Measurements from ENCODE around the gene ARMH4.

The ARMH4 gene

DNA sequence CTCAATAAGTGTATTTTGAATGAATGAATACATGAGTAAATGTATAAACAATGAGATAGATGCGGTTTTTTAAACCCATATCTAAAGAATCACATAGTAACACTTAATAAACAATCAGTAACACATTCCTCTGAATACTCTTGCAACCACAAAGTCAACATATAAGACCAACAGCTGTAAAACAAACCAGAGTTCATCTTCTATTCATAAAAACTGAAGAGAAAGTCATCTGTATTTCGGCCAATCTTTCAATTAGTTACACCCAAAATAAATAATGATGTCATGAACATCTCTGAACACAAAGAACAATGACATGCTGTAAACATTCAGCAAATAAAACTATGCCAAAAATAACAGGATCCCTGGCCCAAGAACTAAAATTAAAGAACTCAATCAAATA lies 47.2 kb downstream of the ARMH4 start:
- no peaks in the 10 kb centered on the region for H3K4me1 ChIP-seq (ENCODE audit: insufficient read depth, low read length)
- TF ChIP-seq, protein P1, sequence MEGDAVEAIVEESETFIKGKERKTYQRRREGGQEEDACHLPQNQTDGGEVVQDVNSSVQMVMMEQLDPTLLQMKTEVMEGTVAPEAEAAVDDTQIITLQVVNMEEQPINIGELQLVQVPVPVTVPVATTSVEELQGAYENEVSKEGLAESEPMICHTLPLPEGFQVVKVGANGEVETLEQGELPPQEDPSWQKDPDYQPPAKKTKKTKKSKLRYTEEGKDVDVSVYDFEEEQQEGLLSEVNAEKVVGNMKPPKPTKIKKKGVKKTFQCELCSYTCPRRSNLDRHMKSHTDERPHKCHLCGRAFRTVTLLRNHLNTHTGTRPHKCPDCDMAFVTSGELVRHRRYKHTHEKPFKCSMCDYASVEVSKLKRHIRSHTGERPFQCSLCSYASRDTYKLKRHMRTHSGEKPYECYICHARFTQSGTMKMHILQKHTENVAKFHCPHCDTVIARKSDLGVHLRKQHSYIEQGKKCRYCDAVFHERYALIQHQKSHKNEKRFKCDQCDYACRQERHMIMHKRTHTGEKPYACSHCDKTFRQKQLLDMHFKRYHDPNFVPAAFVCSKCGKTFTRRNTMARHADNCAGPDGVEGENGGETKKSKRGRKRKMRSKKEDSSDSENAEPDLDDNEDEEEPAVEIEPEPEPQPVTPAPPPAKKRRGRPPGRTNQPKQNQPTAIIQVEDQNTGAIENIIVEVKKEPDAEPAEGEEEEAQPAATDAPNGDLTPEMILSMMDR (IDR thresholded peaks at IDR 0.05; ENCODE audit: borderline replicate concordance, extremely low read depth, low read length, poor library complexity, severe bottlenecking) = no peak
- no peak for TF ChIP-seq EZH2 (IDR thresholded peaks at IDR 0.05; ENCODE audit: borderline replicate concordance, low read depth, low read length, severe bottlenecking)
- peaks cover 5% of the 10 kb centered on the region for H3K27me3 ChIP-seq (ENCODE audit: insufficient read depth, low read length, poor library complexity)
- no peak overlapping the region for H2AFZ ChIP-seq (ENCODE audit: low read depth, low read length)
- ATAC-seq (ENCODE audit: insufficient read depth, low read depth) (no peak), DNase-seq (no peak)
- no peak overlapping the region for H3K4me2 ChIP-seq (ENCODE audit: insufficient read depth, low read length)
- H3K9me3 ChIP-seq (ENCODE audit: insufficient read depth, low read length, severe bottlenecking) = no peaks in the 10 kb centered on the region
- H4K20me1 ChIP-seq (ENCODE audit: insufficient read depth, low read length) = no peaks in the 10 kb centered on the region
- H3K36me3 ChIP-seq (ENCODE audit: insufficient read depth, low read length) = no peaks in the 10 kb centered on the region
- no peak overlapping the region for H3K27ac ChIP-seq (ENCODE audit: low read length)
- no peak overlapping the region for H3K4me3 ChIP-seq (ENCODE audit: low read depth in 1 of 2, low read length in 2 of 2)
- no peak overlapping the region for H3K9ac ChIP-seq (ENCODE audit: low read depth, low read length)
- no peaks in the 10 kb centered on the region for H3K79me2 ChIP-seq (ENCODE audit: insufficient read depth, low read length)

DNA sequence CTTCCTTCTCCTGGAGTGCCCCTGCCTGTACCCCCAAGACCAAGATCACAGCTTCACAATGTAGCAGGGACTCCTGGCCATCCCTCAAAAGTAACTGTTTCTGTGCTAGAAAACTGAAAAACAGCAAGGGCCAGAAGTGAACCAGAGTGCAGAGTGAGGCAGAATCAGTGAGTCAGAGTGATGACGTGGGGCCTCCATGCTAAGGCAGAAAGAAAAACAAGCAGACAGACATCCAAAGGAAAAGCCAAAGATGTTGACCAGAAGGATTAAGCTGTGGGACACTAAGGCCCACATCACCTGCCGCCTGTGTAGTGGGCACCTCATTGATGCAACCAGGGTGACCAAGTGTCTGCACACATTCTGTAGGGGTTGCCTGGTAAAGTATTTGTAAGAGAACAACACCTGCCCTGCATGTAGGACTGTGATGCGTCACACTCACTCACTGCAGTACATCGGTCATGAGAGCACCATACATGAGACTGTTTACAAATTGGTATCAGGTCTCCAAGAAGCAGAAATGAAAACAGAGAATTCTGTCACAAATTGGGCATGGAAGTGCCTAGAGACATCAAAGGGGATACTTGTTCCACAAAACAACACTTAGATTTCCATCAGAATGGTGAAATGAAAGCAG lies 51.2 kb downstream of the ARMH4 start:
- DNase-seq (no peak), ATAC-seq (ENCODE audit: insufficient read depth, low read depth) (no peak)
- H3K9ac ChIP-seq (ENCODE audit: low read depth, low read length) = no peak overlapping the region
- no peak overlapping the region for H3K4me3 ChIP-seq (ENCODE audit: low read depth in 1 of 2, low read length in 2 of 2)
- no peaks in the 10 kb centered on the region for H4K20me1 ChIP-seq (ENCODE audit: insufficient read depth, low read length)
- H3K36me3 ChIP-seq (ENCODE audit: insufficient read depth, low read length) = no peaks in the 10 kb centered on the region
- H3K4me1 ChIP-seq (ENCODE audit: insufficient read depth, low read length) = no peaks in the 10 kb centered on the region
- H3K4me2 ChIP-seq (ENCODE audit: insufficient read depth, low read length) = no peak overlapping the region
- H3K79me2 ChIP-seq (ENCODE audit: insufficient read depth, low read length) = no peaks in the 10 kb centered on the region
- H3K9me3 ChIP-seq (ENCODE audit: insufficient read depth, low read length, severe bottlenecking) = no peaks in the 10 kb centered on the region
- no peak overlapping the region for H3K27ac ChIP-seq (ENCODE audit: low read length)
- H2AFZ ChIP-seq (ENCODE audit: low read depth, low read length) = no peak overlapping the region
- TF ChIP-seq EZH2 (IDR thresholded peaks at IDR 0.05; ENCODE audit: borderline replicate concordance, low read depth, low read length, severe bottlenecking) = no peak
- TF ChIP-seq, protein P1 (IDR thresholded peaks at IDR 0.05; ENCODE audit: borderline replicate concordance, extremely low read depth, low read length, poor library complexity, severe bottlenecking) = no peak
- peaks cover 8% of the 10 kb centered on the region for H3K27me3 ChIP-seq (ENCODE audit: insufficient read depth, low read length, poor library complexity)

DNA sequence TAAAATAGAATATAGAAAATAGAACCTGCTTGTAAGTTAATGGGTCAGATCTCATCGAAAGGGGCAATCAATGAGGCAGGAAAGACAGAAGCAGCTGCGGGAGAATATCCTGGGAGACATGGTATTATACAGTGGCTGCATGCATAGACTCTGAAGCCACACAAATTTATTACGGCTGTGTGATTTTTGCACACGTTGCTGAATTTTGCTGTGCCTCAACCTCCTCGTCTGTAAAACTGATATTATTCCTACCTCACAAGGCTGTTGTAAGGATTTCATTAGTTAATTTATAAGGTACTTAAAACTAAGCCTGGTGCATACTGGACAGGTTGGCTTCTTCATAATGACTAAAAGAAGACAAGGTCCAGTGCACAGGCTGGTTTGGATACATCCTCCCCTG lies 52.3 kb downstream of the ARMH4 start:
- Histone ChIP-seq H4K20me1 (ENCODE audit: insufficient read depth, low read length) (no peaks in the 10 kb centered on the region), H2AFZ (ENCODE audit: low read depth, low read length) (no peak overlapping the region), H3K27me3 (ENCODE audit: insufficient read depth, low read length, poor library complexity) (peaks cover 6% of the 10 kb centered on the region), H3K9me3 (ENCODE audit: insufficient read depth, low read length, severe bottlenecking) (no peaks in the 10 kb centered on the region), H3K9ac (ENCODE audit: low read depth, low read length) (no peak overlapping the region), H3K4me3 (ENCODE audit: low read depth in 1 of 2, low read length in 2 of 2) (no peak overlapping the region), H3K4me2 (ENCODE audit: insufficient read depth, low read length) (no peak overlapping the region), H3K36me3 (ENCODE audit: insufficient read depth, low read length) (no peaks in the 10 kb centered on the region), H3K4me1 (ENCODE audit: insufficient read depth, low read length) (no peaks in the 10 kb centered on the region), H3K27ac (ENCODE audit: low read length) (no peak overlapping the region), H3K79me2 (ENCODE audit: insufficient read depth, low read length) (no peaks in the 10 kb centered on the region)
- ATAC-seq (ENCODE audit: insufficient read depth, low read depth) (no peak), DNase-seq (no peak)
- no peak for TF ChIP-seq EZH2 (IDR thresholded peaks at IDR 0.05; ENCODE audit: borderline replicate concordance, low read depth, low read length, severe bottlenecking)

DNA sequence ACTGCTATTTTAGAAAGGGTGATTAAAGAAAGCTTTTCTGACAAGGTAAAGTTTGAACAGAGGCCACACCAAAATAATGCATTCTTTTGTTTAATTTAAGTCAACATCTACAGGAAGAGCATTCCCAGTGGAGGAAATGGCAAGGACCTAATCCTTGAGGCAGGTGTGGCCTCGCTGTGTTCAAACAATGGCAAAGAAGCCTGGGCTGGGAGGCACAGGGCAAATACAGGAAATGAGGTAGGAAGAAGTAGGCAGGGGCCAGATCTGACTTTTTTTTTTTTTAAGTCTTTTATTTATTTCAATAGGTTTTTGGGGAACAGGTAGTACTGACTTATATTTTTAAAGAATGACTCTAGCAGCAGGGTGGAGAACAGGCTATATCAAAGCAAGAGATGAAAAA lies 53.5 kb downstream of the ARMH4 start:
- no peaks in the 10 kb centered on the region for H3K36me3 ChIP-seq (ENCODE audit: insufficient read depth, low read length)
- ATAC-seq (ENCODE audit: insufficient read depth, low read depth) (no peak), DNase-seq (no peak)
- no peak for TF ChIP-seq EZH2 (IDR thresholded peaks at IDR 0.05; ENCODE audit: borderline replicate concordance, low read depth, low read length, severe bottlenecking)
- TF ChIP-seq, protein P1 (IDR thresholded peaks at IDR 0.05; ENCODE audit: borderline replicate concordance, extremely low read depth, low read length, poor library complexity, severe bottlenecking) = no peak
- H3K9ac ChIP-seq (ENCODE audit: low read depth, low read length) = no peak overlapping the region
- no peak overlapping the region for H3K4me2 ChIP-seq (ENCODE audit: insufficient read depth, low read length)
- H3K27me3 ChIP-seq (ENCODE audit: insufficient read depth, low read length, poor library complexity) = peaks cover 6% of the 10 kb centered on the region
- H3K27ac ChIP-seq (ENCODE audit: low read length) = no peak overlapping the region
- no peaks in the 10 kb centered on the region for H3K9me3 ChIP-seq (ENCODE audit: insufficient read depth, low read length, severe bottlenecking)
- H3K4me1 ChIP-seq (ENCODE audit: insufficient read depth, low read length) = no peaks in the 10 kb centered on the region
- H3K4me3 ChIP-seq (ENCODE audit: low read depth in 1 of 2, low read length in 2 of 2) = no peak overlapping the region
- no peaks in the 10 kb centered on the region for H4K20me1 ChIP-seq (ENCODE audit: insufficient read depth, low read length)
- H2AFZ ChIP-seq (ENCODE audit: low read depth, low read length) = no peak overlapping the region
- no peaks in the 10 kb centered on the region for H3K79me2 ChIP-seq (ENCODE audit: insufficient read depth, low read length)

Data from DND-41 (cell line).